ENCODE measurements around the gene ITCH. TPM values are rescaled to one million over a fixed set of nuclear protein-coding genes. Genes with fewer than 3 reads are reported as not detected.
A peak's percentile ranks its signal among the peaks of the same experiment; 100 is the strongest.

ITCH gene
- total and polyA plus RNA-seq, 7 experiments from 2014 or later = 14.6 to 70.4 (median 58.9) TPM

DNA sequence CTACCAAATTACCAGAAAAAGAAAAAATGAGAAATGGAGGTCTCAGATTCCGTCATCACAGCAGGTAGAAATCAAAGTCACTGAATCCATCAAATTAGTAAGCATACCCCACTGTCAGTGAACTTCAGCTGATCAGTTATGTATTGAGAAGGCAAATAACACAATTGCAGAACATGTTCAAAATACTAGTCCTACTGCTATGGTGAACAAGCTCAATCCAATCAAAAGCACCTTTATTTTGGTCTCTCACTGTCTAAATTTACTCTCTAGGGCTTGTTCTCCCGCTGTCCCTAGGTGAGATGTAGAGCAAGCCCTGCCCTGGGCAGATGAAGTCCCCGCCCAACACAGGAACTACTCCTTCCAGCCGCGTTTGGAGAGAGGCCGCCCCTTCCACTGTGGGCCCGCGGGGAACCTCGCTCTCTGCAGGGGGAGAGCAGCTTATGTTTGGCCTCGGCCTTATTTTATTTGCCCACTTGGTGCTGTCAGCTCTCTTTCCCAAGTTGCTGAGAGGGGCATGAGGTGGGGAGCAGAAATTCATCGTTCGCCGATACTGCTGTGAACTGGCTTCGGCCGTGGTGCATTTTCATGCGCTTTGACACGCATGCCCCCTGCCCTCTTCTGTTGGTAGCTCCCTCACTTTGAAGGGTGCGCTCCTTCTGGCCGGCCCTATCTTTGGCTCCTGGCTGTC lies 181.2 kb downstream of the ITCH start:
- no peaks in the 10 kb centered on the region for H3K27me3 ChIP-seq (ENCODE audit: control insufficient read depth in 2 of 2, insufficient read depth in 2 of 2, low read length in 2 of 2)
- intact Hi-C loops (cut with micrococcal nuclease) = loop anchor here (2.0 kb wide), 1 partner anchor 15 kb away; the partner anchor contains the start of gene MAP1LC3A (in 2 of the 2)
- no peak overlapping the region for H3K27ac ChIP-seq (ENCODE audit: low read depth, low read length)
- Mint-ChIP-seq H3K36me3 (peaks cover 0 to 19% (median 5%) of the 10 kb centered on the region in 5 donors), H3K9me3 (no peaks in the 10 kb centered on the region), H3K4me1 (peaks cover 12 to 33% (median 24%) of the 10 kb centered on the region in 7 donors), H3K27ac (peak overlapping the region in 5 of 9 donors; percentile 8 to 66 (median 34)), H3K27me3 (no peaks in the 10 kb centered on the region), H3K4me3 (peak overlapping the region; percentile 57 to 79 (median 73))
- POLR2A ChIA-PET = interaction anchor here (0.5 to 1.4 kb wide), 5 partner anchors 14 to 280 kb away, joined by 3 to 4 read pairs (median 3); no protein-coding TSS in a partner anchor
- DNase-seq (peak in 2 of 9 donors; percentile 18 to 25), ATAC-seq (peak; percentile 73)
- CTCF ChIA-PET = interaction anchor here (0.6 to 1.6 kb wide), 2 partner anchors 197 to 231 kb away, joined by 3 to 6 read pairs; no protein-coding TSS in a partner anchor
- peaks cover 0 to 19% of the 10 kb centered on the region in 2 donors for H3K4me1 ChIP-seq (ENCODE audit: control insufficient read depth in 2 of 2, insufficient read depth in 2 of 2, low read length in 2 of 2)
- peaks cover 0 to 27% (median 4%) of the 10 kb centered on the region in 3 experiments for H3K36me3 ChIP-seq (ENCODE audit: control insufficient read depth in 2 of 3, insufficient read depth in 3 of 3, low read length in 3 of 3)
- no peaks in the 10 kb centered on the region for H3K9me3 ChIP-seq (ENCODE audit: control insufficient read depth in 2 of 3, low read length in 3 of 3)
- H3K4me3 ChIP-seq (ENCODE audit: low read length) = peak overlapping the region; percentile 34

DNA sequence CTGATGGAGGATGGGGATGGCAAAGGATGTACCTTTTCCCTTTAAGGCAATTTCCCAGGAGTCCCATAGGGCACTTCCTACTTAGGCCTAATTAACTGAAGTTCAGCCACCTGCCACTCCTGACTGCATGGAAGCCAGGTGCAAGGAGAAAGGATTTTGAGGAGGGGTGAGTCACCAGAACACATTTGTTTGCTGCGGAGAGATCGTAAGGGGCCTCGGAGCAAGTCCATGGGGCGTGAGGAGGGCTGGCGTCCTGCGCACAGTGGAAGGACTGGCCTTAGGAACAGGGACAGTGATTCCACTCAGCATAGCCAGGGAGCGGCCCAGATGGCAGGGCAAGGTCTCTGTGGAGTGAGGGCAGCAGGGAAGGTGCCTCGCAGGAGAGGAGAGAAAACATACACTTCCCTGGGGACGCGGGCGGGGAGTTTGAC lies 183.7 kb downstream of the ITCH start:
- CTCF ChIA-PET = no interaction called here
- no peak overlapping the region for H3K27ac ChIP-seq (ENCODE audit: low read depth, low read length)
- peaks cover 0 to 2% (median 0%) of the 10 kb centered on the region in 3 experiments for H3K36me3 ChIP-seq (ENCODE audit: control insufficient read depth in 2 of 3, insufficient read depth in 3 of 3, low read length in 3 of 3)
- H3K27ac Mint-ChIP-seq = no peak overlapping the region
- DNase-seq (no peak), ATAC-seq (no peak)
- peaks cover 0 to 2% of the 10 kb centered on the region in 2 donors for H3K4me1 ChIP-seq (ENCODE audit: control insufficient read depth in 2 of 2, insufficient read depth in 2 of 2, low read length in 2 of 2)
- no peaks in the 10 kb centered on the region for H3K27me3 ChIP-seq (ENCODE audit: control insufficient read depth in 2 of 2, insufficient read depth in 2 of 2, low read length in 2 of 2)
- no peak overlapping the region for H3K4me3 Mint-ChIP-seq
- no peaks in the 10 kb centered on the region for H3K9me3 ChIP-seq (ENCODE audit: control insufficient read depth in 2 of 3, low read length in 3 of 3)
- H3K36me3 Mint-ChIP-seq = peaks cover 0 to 4% (median 0%) of the 10 kb centered on the region in 5 donors
- no peaks in the 10 kb centered on the region for H3K9me3 Mint-ChIP-seq
- H3K27me3 Mint-ChIP-seq = no peaks in the 10 kb centered on the region
- peaks cover 12 to 18% (median 14%) of the 10 kb centered on the region in 7 donors for H3K4me1 Mint-ChIP-seq
- intact Hi-C loops (cut with micrococcal nuclease) = no loop called here
- POLR2A ChIA-PET = no interaction called here
- no peak overlapping the region for H3K4me3 ChIP-seq (ENCODE audit: low read length)

DNA sequence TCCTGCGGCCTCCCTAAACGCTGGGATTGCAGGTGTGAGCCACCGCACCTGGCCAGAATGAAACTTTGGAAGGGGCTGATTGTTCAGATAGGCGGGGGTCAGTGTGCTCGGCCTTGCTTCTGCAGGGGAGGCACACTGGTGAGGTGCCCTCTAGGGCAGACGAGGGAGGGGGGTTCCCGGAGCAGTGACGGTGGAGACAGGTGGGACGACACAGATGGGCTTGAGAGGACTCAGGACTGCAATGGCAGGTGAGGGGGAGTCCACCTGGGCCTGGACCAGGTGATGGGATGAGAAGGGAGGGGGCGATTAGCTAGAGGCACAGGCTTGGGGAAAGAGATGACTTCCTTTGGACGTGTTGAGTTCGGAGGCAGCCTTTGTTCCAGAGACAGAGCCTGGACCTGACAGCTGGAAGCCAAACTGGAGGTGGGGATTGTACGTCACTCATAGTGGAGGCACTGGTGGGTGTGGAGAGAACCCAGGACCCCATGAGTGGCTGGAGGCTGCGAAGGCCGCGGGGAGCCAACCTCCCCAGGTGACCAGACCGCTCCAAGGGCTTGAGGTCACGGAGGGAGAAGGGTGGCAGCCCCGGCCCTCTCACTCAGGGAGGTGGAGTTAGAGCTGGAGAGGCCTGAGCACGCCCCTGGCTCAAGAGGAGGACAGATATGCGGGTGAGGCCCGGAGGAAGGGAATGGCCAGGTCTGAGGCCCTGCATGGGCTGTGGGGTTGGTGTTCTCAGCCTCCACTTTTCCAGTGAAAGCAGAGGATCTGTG lies 185.0 kb downstream of the ITCH start:
- no peaks in the 10 kb centered on the region for H3K9me3 Mint-ChIP-seq
- ATAC-seq = no peak
- peaks cover 0 to 4% (median 0%) of the 10 kb centered on the region in 5 donors for H3K36me3 Mint-ChIP-seq

DNA sequence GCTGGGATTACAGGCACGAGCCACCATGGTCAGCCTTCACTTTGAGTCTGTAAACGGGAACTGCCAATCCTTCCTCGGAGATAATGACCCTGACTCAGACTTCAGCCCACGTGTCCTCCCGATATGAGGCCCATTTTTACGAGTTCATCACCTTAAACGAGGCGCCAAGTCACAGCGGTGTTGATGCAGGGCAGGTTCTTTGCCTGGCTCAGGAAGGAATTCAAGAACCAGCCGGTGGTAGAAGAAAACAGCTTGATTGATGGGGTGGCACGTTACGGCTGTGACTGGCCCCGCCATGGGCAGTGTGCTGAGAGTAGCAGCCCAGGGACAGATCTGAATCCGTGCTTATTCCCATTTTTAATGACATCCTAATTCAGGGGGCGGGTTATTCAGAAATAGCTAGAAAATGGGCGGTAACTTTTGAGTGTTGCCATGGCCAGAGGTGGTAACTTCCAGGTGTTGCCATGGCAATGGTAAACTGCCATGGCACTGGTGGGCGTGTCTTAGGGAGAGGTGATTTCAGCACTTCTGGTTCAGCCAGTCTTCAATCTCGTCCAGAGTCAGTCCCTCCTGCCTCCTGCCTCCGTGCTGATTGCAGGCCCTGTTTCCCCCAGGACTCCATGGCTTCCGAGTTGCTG lies 186.3 kb downstream of the ITCH start:
- H3K36me3 Mint-ChIP-seq = peaks cover 0 to 1% (median 0%) of the 10 kb centered on the region in 5 donors
- peaks cover 4 to 7% (median 5%) of the 10 kb centered on the region in 7 donors for H3K4me1 Mint-ChIP-seq
- POLR2A ChIA-PET = interaction anchor here (0.6 kb wide), 1 partner anchor 208 kb away, joined by 3 read pairs; no protein-coding TSS in a partner anchor
- Histone ChIP-seq H3K4me1 (ENCODE audit: control insufficient read depth in 2 of 2, insufficient read depth in 2 of 2, low read length in 2 of 2) (no peaks in the 10 kb centered on the region), H3K27me3 (ENCODE audit: control insufficient read depth in 2 of 2, insufficient read depth in 2 of 2, low read length in 2 of 2) (no peaks in the 10 kb centered on the region), H3K36me3 (ENCODE audit: control insufficient read depth in 2 of 3, insufficient read depth in 3 of 3, low read length in 3 of 3) (no peaks in the 10 kb centered on the region), H3K4me3 (ENCODE audit: low read length) (no peak overlapping the region), H3K27ac (ENCODE audit: low read depth, low read length) (no peak overlapping the region), H3K9me3 (ENCODE audit: control insufficient read depth in 2 of 3, low read length in 3 of 3) (no peaks in the 10 kb centered on the region)
- H3K27me3 Mint-ChIP-seq = no peaks in the 10 kb centered on the region
- CTCF ChIA-PET = no interaction called here
- H3K27ac Mint-ChIP-seq = peak overlapping the region in 1 of 9 donors; percentile 59
- H3K4me3 Mint-ChIP-seq = no peak overlapping the region
- DNase-seq (no peak), ATAC-seq (no peak)
- H3K9me3 Mint-ChIP-seq = no peaks in the 10 kb centered on the region
- intact Hi-C loops (cut with micrococcal nuclease) = no loop called here

More for the DNA sequence above, 185.0 kb downstream of the ITCH start:
- no peak overlapping the region for H3K4me3 Mint-ChIP-seq
- Histone ChIP-seq H3K9me3 (ENCODE audit: control insufficient read depth in 2 of 3, low read length in 3 of 3) (no peaks in the 10 kb centered on the region), H3K27ac (ENCODE audit: low read depth, low read length) (no peak overlapping the region), H3K4me3 (ENCODE audit: low read length) (no peak overlapping the region), H3K36me3 (ENCODE audit: control insufficient read depth in 2 of 3, insufficient read depth in 3 of 3, low read length in 3 of 3) (no peaks in the 10 kb centered on the region), H3K4me1 (ENCODE audit: control insufficient read depth in 2 of 2, insufficient read depth in 2 of 2, low read length in 2 of 2) (no peaks in the 10 kb centered on the region), H3K27me3 (ENCODE audit: control insufficient read depth in 2 of 2, insufficient read depth in 2 of 2, low read length in 2 of 2) (no peaks in the 10 kb centered on the region)
- ChIA-PET CTCF (interaction anchor here (0.7 kb wide), 1 partner anchor 661 kb away, joined by 3 read pairs; no protein-coding TSS in a partner anchor), POLR2A (no interaction called here)
- intact Hi-C loops (cut with micrococcal nuclease) = no loop called here
- DNase-seq = no peak
- H3K27ac Mint-ChIP-seq = no peak overlapping the region
- no peaks in the 10 kb centered on the region for H3K27me3 Mint-ChIP-seq
- peaks cover 12 to 18% (median 14%) of the 10 kb centered on the region in 7 donors for H3K4me1 Mint-ChIP-seq

DNA sequence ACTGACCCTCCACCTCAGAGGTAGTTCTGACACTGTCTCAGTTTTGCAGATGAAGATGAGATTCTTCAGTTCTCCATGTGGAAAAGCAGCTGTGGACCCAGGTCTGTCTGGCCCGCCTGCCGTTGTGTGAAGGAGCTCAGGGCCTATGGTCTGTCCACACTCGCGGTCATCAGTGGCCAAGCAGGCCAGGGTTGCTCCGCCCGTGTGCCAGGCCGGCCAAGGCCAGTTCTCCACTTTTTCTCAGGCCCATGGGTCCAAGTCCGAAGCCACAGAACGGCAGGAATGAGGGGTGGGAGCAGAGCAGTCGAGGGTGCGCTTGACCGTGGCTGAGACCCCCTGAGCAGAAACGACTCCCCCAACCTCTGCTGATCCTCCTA lies 186.8 kb downstream of the ITCH start:
- Mint-ChIP-seq H3K4me3 (no peak overlapping the region), H3K9me3 (no peaks in the 10 kb centered on the region), H3K4me1 (peaks cover 0 to 3% (median under 1%) of the 10 kb centered on the region in 7 donors), H3K36me3 (no peaks in the 10 kb centered on the region), H3K27ac (no peak overlapping the region), H3K27me3 (no peaks in the 10 kb centered on the region)
- no peak for DNase-seq
- no peaks in the 10 kb centered on the region for H3K36me3 ChIP-seq (ENCODE audit: control insufficient read depth in 2 of 3, insufficient read depth in 3 of 3, low read length in 3 of 3)
- H3K4me3 ChIP-seq (ENCODE audit: low read length) = no peak overlapping the region
- ATAC-seq = no peak
- ChIA-PET CTCF (no interaction called here), POLR2A (no interaction called here)
- H3K27me3 ChIP-seq (ENCODE audit: control insufficient read depth in 2 of 2, insufficient read depth in 2 of 2, low read length in 2 of 2) = no peaks in the 10 kb centered on the region
- no peaks in the 10 kb centered on the region for H3K4me1 ChIP-seq (ENCODE audit: control insufficient read depth in 2 of 2, insufficient read depth in 2 of 2, low read length in 2 of 2)
- no peaks in the 10 kb centered on the region for H3K9me3 ChIP-seq (ENCODE audit: control insufficient read depth in 2 of 3, low read length in 3 of 3)
- H3K27ac ChIP-seq (ENCODE audit: low read depth, low read length) = no peak overlapping the region
- intact Hi-C loops (cut with micrococcal nuclease) = no loop called here

DNA sequence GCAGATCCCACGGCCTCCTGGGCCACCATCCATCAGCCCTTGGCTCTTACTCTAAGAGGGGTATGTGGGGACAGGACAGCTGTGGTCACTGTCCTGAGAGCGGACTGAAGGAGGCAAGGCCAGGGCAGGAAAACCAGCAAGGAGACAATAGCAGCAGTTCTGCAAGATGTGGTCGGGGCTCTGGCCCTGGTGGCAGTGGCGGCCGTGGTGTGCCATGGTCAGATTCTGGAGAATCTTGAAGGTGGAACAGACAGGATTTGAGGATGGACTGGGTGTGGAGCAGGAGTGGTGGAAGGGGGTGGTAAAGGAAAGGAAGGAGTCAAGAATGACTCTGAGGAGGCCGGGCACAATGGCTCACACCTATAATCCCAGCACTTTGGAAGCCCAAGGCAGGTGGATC lies 189.5 kb downstream of the ITCH start:
- ChIA-PET POLR2A (no interaction called here), CTCF (no interaction called here)
- no peak for DNase-seq
- no peak overlapping the region for H3K27ac Mint-ChIP-seq
- no peaks in the 10 kb centered on the region for H3K36me3 ChIP-seq (ENCODE audit: control insufficient read depth in 2 of 3, insufficient read depth in 3 of 3, low read length in 3 of 3)
- H3K9me3 ChIP-seq (ENCODE audit: control insufficient read depth in 2 of 3, low read length in 3 of 3) = no peaks in the 10 kb centered on the region
- peaks cover 2 to 4% of the 10 kb centered on the region in 2 donors for H3K4me1 ChIP-seq (ENCODE audit: control insufficient read depth in 2 of 2, insufficient read depth in 2 of 2, low read length in 2 of 2)
- H3K4me1 Mint-ChIP-seq = peaks cover 0 to 9% (median 6%) of the 10 kb centered on the region in 7 donors
- intact Hi-C loops (cut with micrococcal nuclease) = no loop called here
- H3K36me3 Mint-ChIP-seq = no peaks in the 10 kb centered on the region
- H3K27ac ChIP-seq (ENCODE audit: low read depth, low read length) = no peak overlapping the region
- H3K4me3 Mint-ChIP-seq = no peak overlapping the region
- H3K4me3 ChIP-seq (ENCODE audit: low read length) = no peak overlapping the region
- H3K27me3 ChIP-seq (ENCODE audit: control insufficient read depth in 2 of 2, insufficient read depth in 2 of 2, low read length in 2 of 2) = no peaks in the 10 kb centered on the region
- ATAC-seq = no peak
- H3K9me3 Mint-ChIP-seq = no peaks in the 10 kb centered on the region
- H3K27me3 Mint-ChIP-seq = no peaks in the 10 kb centered on the region

Measured in naive thymus-derived CD4-positive, alpha-beta T cell (primary cell).